A673 (cell line): ENCODE measurements around the gene PRRT3. TPM values are rescaled to one million over a fixed set of nuclear protein-coding genes. Genes with fewer than 3 reads are reported as not detected.
"Not testable (repeated sequence)": the region's sequence is repeated elsewhere in the genome, so short reads cannot be mapped to it uniquely, and the experiment has no call there.

Source experiments
- BruUV-seq: library from RNA; stranded (reverse); fragments of 400-500 nt; replicated peaks from 2 replicates; lab custom pipeline; 2021; lab: Mats Ljungman, UMichigan
- CTCF ChIA-PET: fragments of 300-600 bp; sonication (Branson Sonifier 250); formaldehyde crosslinking; loops from one replicate; lab custom pipeline; 2022; ENCODE audit warnings: antibody characterized with exemption; lab: Charles Lee
- POLR2A ChIA-PET: fragments of 300-600 bp; sonication (Branson Sonifier 250); formaldehyde crosslinking; loops from one replicate; lab custom pipeline; 2022; ENCODE audit warnings: antibody characterized with exemption; ENCODE audit not compliant: low non-redundant PET; lab: Charles Lee
- DNase-seq: peaks from one replicate; pipeline ENCODE4 v3.0.0-alpha.2; 2015; ENCODE audit warnings: low spot score
- H3K27ac ChIP-seq: fragments of 200-600 bp; sonication (generic); 2 replicates; pipeline ENCODE4 v1.5.1; 2016; ENCODE audit warnings: mixed run types, low read depth, mild to moderate bottlenecking, mixed read lengths, antibody characterized with exemption, low read length; ENCODE audit not compliant: poor library complexity, severe bottlenecking
- H3K27me3 ChIP-seq: fragments of 200-600 bp; sonication (generic); replicated peaks from 2 replicates; pipeline ENCODE4 v1.6.1; 2017; ENCODE audit warnings: mixed run types, low read depth, mild to moderate bottlenecking, mixed read lengths, antibody characterized with exemption, low read length; ENCODE audit not compliant: insufficient read depth, poor library complexity
- H3K36me3 ChIP-seq: fragments of 200-600 bp; sonication (generic); 2 replicates; pipeline ENCODE4 v1.6.1; 2016; ENCODE audit warnings: mixed run types, mild to moderate bottlenecking, mixed read lengths, antibody characterized with exemption, low read length; ENCODE audit not compliant: insufficient read depth, poor library complexity, severe bottlenecking
- H3K4me1 ChIP-seq: fragments of 200-600 bp; sonication (generic); 2 replicates; pipeline ENCODE4 v1.6.1; 2017; ENCODE audit warnings: mixed run types, mild to moderate bottlenecking, mixed read lengths, antibody characterized with exemption, low read length; ENCODE audit not compliant: insufficient read depth, poor library complexity, severe bottlenecking
- H3K4me3 ChIP-seq: fragments of 200-600 bp; sonication (generic); 2 replicates; pipeline ENCODE4 v1.5.1; 2016; ENCODE audit warnings: low read depth, mixed run types, mild to moderate bottlenecking, mixed read lengths, low read length; ENCODE audit not compliant: poor library complexity, severe bottlenecking
- H3K9me3 ChIP-seq: fragments of 200-600 bp; sonication (generic); 2 replicates; pipeline ENCODE4 v1.6.1; 2016; ENCODE audit warnings: mixed run types, low read depth, mild to moderate bottlenecking, mixed read lengths, antibody characterized with exemption, low read length; ENCODE audit not compliant: poor library complexity, severe bottlenecking
- CTCF ChIP-seq: fragments of 300-800, 200-600 bp; sonication (generic); conservative IDR thresholded peaks from 2 replicates; pipeline ENCODE4 v1.5.1; 2017; ENCODE audit warnings: low read depth, mild to moderate bottlenecking, antibody characterized with exemption, low read length, moderate library complexity, mixed read lengths
- EZH2 ChIP-seq: fragments of 200-600 bp; sonication (generic); IDR thresholded peaks from 2 replicates; pipeline ENCODE4 v1.6.1; 2017; ENCODE audit warnings: borderline replicate concordance, low read depth, mild to moderate bottlenecking, mixed read lengths, antibody characterized with exemption, low read length; ENCODE audit not compliant: poor library complexity, severe bottlenecking
- intact Hi-C: fragments of 100-400 bp; cut with micrococcal nuclease; formaldehyde crosslinking; loops from one replicate; pipeline ENCODE4 v1.10.0; 2022; ENCODE audit not compliant: unreplicated experiment
- total RNA-seq: library from RNA; stranded (reverse); gene quantifications from 2 replicates; pipeline ENCODE4 v1.2.3, GENCODE V29; 2021

PRRT3 gene
- total RNA-seq, 1 experiment from 2014 or later = 1.1 TPM

GRCh38 chr3:9942934-9943690 lies 9.1 kb downstream of the PRRT3 start:
- Histone ChIP-seq H3K36me3 (no peaks in the 10 kb centered on the region), H3K27ac (no peak overlapping the region), H3K4me3 (no peak overlapping the region), H3K27me3 (no peaks in the 10 kb centered on the region), H3K9me3 (no peaks in the 10 kb centered on the region), H3K4me1 (no peaks in the 10 kb centered on the region)
- ChIA-PET CTCF (interaction anchor here (1.3 kb wide), 1 partner anchor 10 kb away, joined by 4 read pairs; no protein-coding TSS in a partner anchor), POLR2A (no interaction called here)
- DNase-seq = no peak
- intact Hi-C loops = no loop called here
- no TSS peak for BruUV-seq
- no peak for TF ChIP-seq EZH2
- TF ChIP-seq CTCF = no peak

- H3K9me3 ChIP-seq = no peaks in the 10 kb centered on the region
- no TSS peak for BruUV-seq
- no peaks in the 10 kb centered on the region for H3K27me3 ChIP-seq
- CTCF ChIA-PET = interaction anchor here (1.3 kb wide), 1 partner anchor 10 kb away, joined by 4 read pairs; no protein-coding TSS in a partner anchor
- H3K4me1 ChIP-seq = no peaks in the 10 kb centered on the region
- POLR2A ChIA-PET = no interaction called here
- intact Hi-C loops = no loop called here
- H3K27ac ChIP-seq = no peak overlapping the region
- no peak for TF ChIP-seq CTCF
- H3K4me3 ChIP-seq = no peak overlapping the region
- H3K36me3 ChIP-seq = no peaks in the 10 kb centered on the region
- no peak for DNase-seq
Measured at GRCh38 chr3:9942164-9942563, 10.0 kb downstream of the PRRT3 start.

- no peaks in the 10 kb centered on the region for H3K27me3 ChIP-seq
- CTCF ChIA-PET = no interaction called here
Measured at GRCh38 chr3:9940746-9941145, 11.5 kb downstream of the PRRT3 start.

GRCh38 chr3:9939906-9940305 lies 12.3 kb downstream of the PRRT3 start:
- BruUV-seq, H3K4me1 ChIP-seq, H3K36me3 ChIP-seq, H3K27ac ChIP-seq, intact Hi-C loops, H3K27me3 ChIP-seq, CTCF ChIA-PET, DNase-seq, H3K9me3 ChIP-seq, H3K4me3 ChIP-seq, POLR2A ChIA-PET: not testable (repeated sequence)

More at GRCh38 chr3:9940746-9941145, 11.5 kb downstream of the PRRT3 start:
- no peak for DNase-seq
- BruUV-seq = no TSS peak
- Histone ChIP-seq H3K4me3 (no peak overlapping the region), H3K27ac (no peak overlapping the region), H3K36me3 (peaks cover 7% of the 10 kb centered on the region), H3K4me1 (no peaks in the 10 kb centered on the region), H3K9me3 (no peaks in the 10 kb centered on the region)
- POLR2A ChIA-PET = no interaction called here
- intact Hi-C loops = no loop called here
- TF ChIP-seq CTCF (no peak), EZH2 (no peak)
